NCI-H510A treated with DMSO at 0.1 percent for 48 hours (cell line): ENCODE data around the gene TNFRSF11A.

Source experiments
- DNase-seq: peaks from one replicate; lab custom pipeline; 2025; lab: John Stamatoyannopoulos, UW

TNFRSF11A gene

GRCh38 chr18:62325806-62326645 lies 916 bp downstream of the TNFRSF11A start:
- DNase-seq, result peak; percentile 41

GRCh38 chr18:62326646-62327348 lies 1.7 kb downstream of the TNFRSF11A start:
- DNase-seq, result no peak

GRCh38 chr18:62327977-62328376 lies 2.9 kb downstream of the TNFRSF11A start:
- DNase-seq, result no peak

GRCh38 chr18:62328586-62329525 lies 3.7 kb downstream of the TNFRSF11A start:
- no peak for DNase-seq

DNA sequence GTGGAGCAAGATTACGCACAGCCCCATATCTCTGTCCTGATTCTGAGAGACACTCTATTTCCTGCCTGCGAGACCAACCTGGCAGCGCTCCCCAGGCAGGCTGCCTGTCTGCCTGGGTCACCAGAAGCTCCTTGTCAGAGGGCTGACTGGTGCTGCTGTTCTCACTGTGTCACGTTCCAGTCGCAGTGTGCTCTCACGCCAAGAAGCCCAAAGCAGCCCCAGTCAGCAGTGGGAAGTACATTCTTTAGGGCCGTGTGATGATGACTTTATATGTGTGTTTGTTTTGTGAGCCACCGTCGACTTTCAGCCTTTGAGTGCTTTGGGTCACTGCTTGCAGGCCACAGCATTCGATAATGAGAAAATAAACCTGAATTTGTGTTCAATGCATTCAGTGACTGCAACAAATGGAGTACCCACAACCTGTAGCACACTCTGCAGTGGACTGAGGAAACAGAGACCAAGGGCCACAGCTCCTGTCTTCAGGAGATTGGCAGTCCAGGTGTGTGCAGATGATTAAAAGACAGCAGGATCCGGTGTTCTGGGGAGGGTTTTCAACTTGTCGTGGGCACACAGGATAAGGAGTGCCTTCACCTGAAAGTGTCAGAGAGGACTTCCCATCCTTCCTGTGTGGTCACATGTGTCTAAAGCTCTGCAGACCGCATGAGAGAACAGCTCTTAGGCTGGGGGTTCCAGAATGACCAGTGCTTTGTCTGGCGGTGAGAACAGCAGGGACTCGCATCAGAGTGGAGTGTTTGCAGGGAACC lies 4.8 kb downstream of the TNFRSF11A start:
- peak; percentile 47 for DNase-seq

GRCh38 chr18:62330650-62331049 lies 5.5 kb downstream of the TNFRSF11A start:
- no peak for DNase-seq

GRCh38 chr18:62331581-62332356 lies 6.7 kb downstream of the TNFRSF11A start:
- no peak for DNase-seq

DNA sequence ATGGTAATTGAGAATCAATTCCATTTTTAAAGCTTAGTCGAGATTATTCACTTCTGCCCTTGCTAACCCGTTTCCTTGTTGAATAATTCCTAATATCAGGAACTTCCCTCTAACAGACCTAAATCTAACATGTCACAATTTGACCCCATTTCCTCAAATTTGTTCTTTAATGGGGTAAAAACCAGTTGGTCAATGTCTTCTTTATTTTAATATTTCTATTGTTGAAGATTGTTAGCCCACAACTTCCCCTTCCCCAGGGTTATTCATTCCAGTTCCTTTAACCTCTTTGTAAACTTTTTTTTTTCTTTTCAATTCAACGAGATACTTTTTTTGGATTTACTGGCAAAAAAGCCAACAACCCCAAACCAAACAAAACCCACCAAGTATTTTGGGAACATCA lies 7.3 kb downstream of the TNFRSF11A start:
- DNase-seq, result no peak

DNA sequence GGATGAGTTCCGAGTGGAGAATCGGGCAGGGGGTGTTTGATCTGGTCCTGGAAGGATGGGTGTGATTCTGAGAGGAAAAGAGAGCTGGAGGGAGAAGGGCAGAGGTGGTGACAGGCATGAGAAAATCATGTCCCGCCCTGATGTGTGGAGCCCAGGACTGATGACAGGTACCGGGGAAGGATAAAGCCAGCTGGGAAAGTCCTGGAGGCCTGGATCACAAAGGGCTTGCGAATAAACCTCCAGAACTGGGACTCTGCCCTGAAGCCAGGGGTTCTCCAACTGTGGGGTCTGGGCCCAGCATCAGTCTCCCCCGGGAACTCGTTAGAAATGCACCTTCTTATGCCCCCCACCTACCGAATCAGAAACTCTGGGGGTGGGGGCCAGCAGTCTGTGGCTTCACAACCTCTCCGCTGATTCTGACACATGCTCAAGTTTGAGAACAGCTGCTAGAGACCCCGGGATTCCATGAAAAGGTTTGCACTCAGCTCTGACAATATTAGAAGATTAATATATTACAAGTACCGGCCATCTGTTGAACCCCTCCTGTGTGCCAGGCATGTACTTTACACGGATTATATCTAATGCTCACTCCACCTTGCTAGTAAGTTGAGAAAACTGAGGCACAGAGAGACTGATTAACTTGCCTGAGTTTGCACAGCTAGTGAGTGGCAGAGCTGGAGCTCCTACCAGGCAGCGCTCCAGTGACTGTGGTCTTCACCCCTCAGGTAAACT lies 8.0 kb downstream of the TNFRSF11A start:
- DNase-seq, result no peak

- no peak for DNase-seq
Measured at GRCh38 chr18:62334120-62334519, 9.0 kb downstream of the TNFRSF11A start.

- DNase-seq, result no peak
Measured at GRCh38 chr18:62335494-62335893, 10.4 kb downstream of the TNFRSF11A start.

GRCh38 chr18:62336618-62337017 lies 11.5 kb downstream of the TNFRSF11A start:
- no peak for DNase-seq

GRCh38 chr18:62337336-62337735 lies 12.2 kb downstream of the TNFRSF11A start:
- no peak for DNase-seq

- DNase-seq, result no peak
Measured at GRCh38 chr18:62338446-62339105, 13.5 kb downstream of the TNFRSF11A start.

- no peak for DNase-seq
Measured at GRCh38 chr18:62339106-62339988, 14.2 kb downstream of the TNFRSF11A start.

DNA sequence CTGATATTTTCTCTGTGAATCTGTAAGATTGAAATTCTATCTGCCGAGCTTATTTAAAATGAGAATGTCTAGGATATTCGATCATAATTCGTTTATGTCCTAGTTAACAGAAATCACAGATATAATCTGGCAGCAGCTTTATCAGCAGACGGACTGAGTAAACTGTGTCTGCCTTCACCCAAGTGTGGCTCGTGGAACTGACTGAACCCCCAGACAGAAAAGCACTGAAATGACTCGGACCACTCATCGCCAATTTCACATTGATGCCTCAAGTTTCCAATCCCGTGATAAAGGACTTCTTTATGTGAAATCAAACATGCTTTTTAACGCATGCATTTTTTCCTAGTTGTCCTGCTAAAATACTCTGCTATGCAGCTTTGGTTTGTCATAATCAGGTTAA lies 15.9 kb downstream of the TNFRSF11A start:
- no peak for DNase-seq

DNA sequence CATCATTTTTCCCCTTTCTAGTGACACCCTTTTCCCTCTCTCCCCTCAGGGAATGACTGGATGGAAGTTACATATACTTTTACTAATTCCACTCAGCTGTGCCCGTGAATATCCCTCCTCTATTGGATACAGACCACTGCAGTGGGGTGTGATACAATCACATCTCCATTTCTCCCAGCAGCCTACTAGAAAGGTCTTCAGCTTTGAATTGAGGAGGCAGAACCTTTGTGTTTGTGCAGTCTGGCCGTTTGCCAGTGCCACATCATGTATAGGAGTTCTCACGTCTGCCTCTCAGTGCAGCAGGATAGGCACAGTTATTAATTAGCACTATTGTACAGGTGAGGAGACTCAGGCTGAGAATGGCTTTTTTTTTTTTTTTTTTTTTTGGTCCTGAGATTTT lies 16.4 kb downstream of the TNFRSF11A start:
- DNase-seq, result no peak

- no peak for DNase-seq
Measured at GRCh38 chr18:62342884-62343283, 17.8 kb downstream of the TNFRSF11A start.
